Activated CD4-positive, alpha-beta T cell treated with anti-CD3 and anti-CD28 coated beads, Interleukin-2, amount 50 U/mL, for 48 hours (primary cell): ENCODE data around the gene SCAMP1.
"Not testable (repeated sequence)": the region's sequence is repeated elsewhere in the genome, so short reads cannot be mapped to it uniquely, and the experiment has no call there.

Experiments used
- DNase-seq, 2 experiments: peaks; one replicate each; pipeline ENCODE4 v3.0.0-alpha.2; 2020

Gene SCAMP1

GRCh38 chr5:78430866-78431265 is 70.4 kb downstream of the SCAMP1 start:
- no peak for DNase-seq

GRCh38 chr5:78433972-78434371 is 73.6 kb downstream of the SCAMP1 start:
- no peak for DNase-seq

GRCh38 chr5:78447775-78448424 is 87.5 kb downstream of the SCAMP1 start:
- no peak for DNase-seq

DNA sequence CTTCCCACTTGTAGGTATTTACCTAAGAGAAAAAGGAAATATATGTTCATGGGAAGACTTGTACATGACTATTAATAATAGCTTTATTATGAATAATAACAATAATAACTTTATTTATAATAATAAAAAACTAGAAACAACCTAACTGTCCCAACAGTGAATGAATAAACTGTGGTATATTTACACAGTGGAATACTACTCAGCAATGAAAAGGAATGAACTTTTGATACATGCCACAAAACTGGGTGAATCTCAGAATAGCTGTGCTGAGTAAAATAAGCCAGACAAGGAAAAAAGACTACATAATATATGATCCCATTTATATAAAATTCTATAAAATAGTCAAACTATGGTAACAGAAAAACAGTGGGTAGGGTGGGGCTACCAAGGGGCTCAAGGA is 88.7 kb downstream of the SCAMP1 start:
- DNase-seq = no peak

- not testable (repeated sequence) for DNase-seq
These were observed 97.1 kb downstream of the SCAMP1 start for GRCh38 chr5:78457507-78457906.

GRCh38 chr5:78458843-78459242 is 98.4 kb downstream of the SCAMP1 start:
- no peak for DNase-seq

DNA sequence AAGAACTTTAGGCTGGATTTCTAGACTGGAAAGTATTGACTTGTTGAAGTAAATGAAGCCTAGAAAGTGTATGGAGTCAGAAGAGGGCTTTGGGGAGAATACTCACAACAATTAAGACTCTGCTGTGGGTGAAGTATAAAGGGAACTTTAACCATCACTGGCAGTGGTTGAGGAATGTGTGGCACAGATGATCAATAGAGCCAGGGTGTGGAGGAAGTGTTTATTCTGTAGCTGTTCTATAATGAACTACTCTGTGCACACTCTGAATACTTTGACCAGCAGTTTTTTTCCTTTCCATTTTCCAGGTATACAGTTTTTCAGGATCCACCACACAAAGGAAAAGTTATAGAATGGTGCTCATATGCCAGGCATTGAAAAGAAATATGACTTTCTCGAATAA is 106.7 kb downstream of the SCAMP1 start:
- no peak for DNase-seq

GRCh38 chr5:78467752-78468357 is 107.4 kb downstream of the SCAMP1 start:
- no peak for DNase-seq

GRCh38 chr5:78471896-78472295 is 111.5 kb downstream of the SCAMP1 start:
- DNase-seq = no peak

DNA sequence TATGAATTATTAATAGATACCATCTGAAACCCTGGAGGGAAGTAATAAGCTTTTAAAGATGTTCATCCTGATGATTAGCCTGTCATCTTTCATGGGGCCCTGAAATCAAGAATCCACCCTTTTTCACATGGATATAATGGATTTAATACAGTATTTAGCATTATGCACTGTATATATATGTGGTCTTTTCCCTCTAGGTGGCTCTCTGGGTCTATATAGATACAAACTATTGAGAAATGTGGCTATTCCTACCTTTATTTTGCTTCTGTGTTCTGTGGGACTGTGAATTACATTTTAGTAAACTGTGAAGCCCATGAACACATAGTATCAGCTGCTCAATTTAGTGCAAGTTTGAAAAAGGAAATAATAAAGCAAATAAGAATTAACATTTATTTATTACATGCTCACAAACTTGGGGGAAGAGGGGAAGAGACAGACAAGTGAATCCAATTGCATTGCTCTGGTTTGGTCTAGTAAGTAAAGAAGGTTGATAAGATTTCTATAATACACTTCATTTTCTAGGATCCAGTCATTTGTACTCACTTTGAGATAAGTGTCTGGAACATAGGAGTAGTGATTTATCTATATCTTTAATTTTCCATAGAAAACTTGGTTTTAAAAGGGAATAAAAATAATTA is 112.2 kb downstream of the SCAMP1 start:
- DNase-seq = no peak

DNA sequence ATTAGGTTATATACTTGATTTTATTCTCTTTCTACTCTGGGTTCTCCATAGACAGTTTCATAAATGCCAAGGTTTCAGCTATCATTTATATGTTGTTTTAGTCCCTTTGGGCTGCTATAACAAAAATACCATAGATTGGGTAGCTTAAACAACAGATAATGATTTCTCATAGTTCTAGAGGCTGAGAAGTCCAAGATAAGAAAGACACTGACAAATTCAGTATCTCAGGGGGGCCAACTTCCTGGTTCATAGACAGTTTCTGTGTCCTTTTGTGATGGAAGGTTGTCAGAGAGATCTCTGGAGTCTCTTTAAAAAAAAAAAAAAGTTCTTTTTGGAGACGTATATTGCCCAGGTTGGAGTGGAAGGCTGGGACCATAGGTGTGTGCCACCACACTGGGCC is 113.3 kb downstream of the SCAMP1 start:
- no peak for DNase-seq

DNA sequence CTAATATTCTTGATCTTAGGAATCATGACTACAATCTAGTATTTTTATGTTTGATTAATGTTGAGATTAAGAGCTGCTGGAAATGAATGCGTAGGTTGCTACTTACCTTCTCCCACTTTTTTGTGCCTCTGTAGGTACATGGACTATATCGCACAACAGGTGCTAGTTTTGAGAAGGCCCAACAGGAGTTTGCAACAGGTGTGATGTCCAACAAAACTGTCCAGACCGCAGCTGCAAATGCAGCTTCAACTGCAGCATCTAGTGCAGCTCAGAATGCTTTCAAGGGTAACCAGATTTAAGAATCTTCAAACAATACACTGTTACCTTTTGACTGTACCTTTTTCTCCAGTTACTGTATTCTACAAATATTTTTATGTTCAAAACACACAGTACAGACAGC is 115.0 kb downstream of the SCAMP1 start:
- no peak for DNase-seq

- DNase-seq = no peak
These were observed 116.4 kb downstream of the SCAMP1 start for GRCh38 chr5:78476795-78477194.

- DNase-seq = no peak
These were observed 122.5 kb downstream of the SCAMP1 start for GRCh38 chr5:78482948-78483347.

DNA sequence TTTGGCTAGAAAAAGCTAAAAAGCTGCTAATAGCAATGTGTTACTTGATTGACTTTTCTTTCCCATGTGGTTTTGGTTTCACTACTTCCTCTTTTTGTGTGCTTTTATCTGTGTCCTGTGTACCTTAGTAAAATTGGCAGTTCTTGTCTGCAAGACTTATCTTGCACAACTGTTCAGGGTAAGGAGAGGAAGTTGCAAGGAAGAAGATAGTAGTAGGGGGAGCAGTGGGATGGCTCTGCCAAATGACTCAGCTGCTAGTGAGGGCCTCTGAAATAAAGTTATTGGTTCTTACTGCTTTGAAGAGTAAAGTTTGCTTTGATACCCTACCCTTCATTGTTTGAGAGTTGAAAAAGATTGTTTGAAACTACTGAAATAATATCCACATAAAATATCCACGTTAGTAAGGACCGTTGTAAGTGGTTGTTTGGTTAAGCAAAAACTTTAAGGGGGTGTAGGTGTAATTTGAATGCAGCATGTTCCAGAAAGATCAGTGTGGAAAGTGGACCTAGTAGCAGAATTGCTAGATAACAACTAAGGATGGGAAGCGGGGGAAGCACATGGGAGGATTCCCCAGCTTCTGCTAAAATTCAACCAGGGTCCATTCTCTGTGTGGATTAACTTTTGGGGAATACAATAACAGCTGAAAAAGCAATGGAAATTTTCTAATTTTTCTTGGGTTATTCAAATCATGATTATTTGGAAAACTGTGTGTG is 123.5 kb downstream of the SCAMP1 start:
- no peak for DNase-seq

- DNase-seq = no peak
These were observed 125.8 kb downstream of the SCAMP1 start for GRCh38 chr5:78486218-78486617.

DNA sequence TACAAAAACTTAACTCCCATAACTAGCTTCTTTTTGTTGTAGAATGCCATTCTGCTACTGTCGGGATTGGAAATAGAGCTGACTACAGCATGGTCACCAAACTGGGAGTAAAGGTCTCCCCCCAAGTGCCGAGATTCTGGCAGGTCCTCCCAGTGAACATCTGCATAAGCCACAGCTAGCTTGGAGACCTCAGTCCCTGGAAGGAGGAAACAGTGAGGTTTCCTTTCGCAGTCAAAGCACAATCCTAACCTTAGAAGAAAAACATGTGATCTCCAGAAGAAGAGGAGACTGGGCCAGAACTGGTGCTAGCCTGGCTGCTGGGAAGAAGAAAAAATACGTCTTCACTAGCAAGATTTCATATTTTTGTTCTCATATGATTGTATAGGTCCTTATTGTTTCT is 127.4 kb downstream of the SCAMP1 start:
- no peak for DNase-seq

GRCh38 chr5:78490709-78491485 is 130.5 kb downstream of the SCAMP1 start:
- DNase-seq = no peak

GRCh38 chr5:78492224-78492623 is 131.8 kb downstream of the SCAMP1 start:
- no peak for DNase-seq

GRCh38 chr5:78492650-78493049 is 132.2 kb downstream of the SCAMP1 start:
- DNase-seq = no peak

GRCh38 chr5:78495800-78496199 is 135.4 kb downstream of the SCAMP1 start:
- DNase-seq = no peak

- DNase-seq = no peak
These were observed 136.0 kb downstream of the SCAMP1 start for GRCh38 chr5:78496373-78496772.
